Naive B cell (primary cell): ENCODE data around the gene SORL1. TPM values are rescaled to one million over a fixed set of nuclear protein-coding genes. Genes with fewer than 3 reads are reported as not detected.

Experiments
- ATAC-seq, 2 donors: fragments of 150-1000 bp; cut with Tn5 transposase; 2 replicates each; pipeline ENCODE4 v1.10.0; 2021; ENCODE audit warnings: low read depth in 2 of 2, mild to moderate bottlenecking in 2 of 2, moderate library complexity in 2 of 2
- DNase-seq: peaks from one replicate; pipeline ENCODE4 v3.0.0; 2022
- H3K27ac Mint-ChIP-seq, 6 donors: one replicate each; pipeline ENCODE4 v1.8.0; 2020 to 2022; ENCODE audit warnings: mild to moderate bottlenecking in 6 of 6, mixed read lengths in 6 of 6, moderate library complexity in 5 of 6, inconsistent platforms in 2 of 6
- H3K27me3 Mint-ChIP-seq, 3 donors: one replicate each; pipeline ENCODE4 v1.8.0; 2021 to 2022; ENCODE audit warnings: mixed read lengths in 3 of 3, mild to moderate bottlenecking in 1 of 3
- H3K36me3 Mint-ChIP-seq, 2 donors: one replicate each; pipeline ENCODE4 v1.8.0; 2020 to 2022; ENCODE audit warnings: mixed read lengths in 2 of 2, inconsistent platforms in 1 of 2, mild to moderate bottlenecking in 1 of 2
- H3K4me1 Mint-ChIP-seq, 3 donors: one replicate each; pipeline ENCODE4 v1.8.0; 2020 to 2022; ENCODE audit warnings: mixed read lengths in 3 of 3, inconsistent platforms in 1 of 3, mild to moderate bottlenecking in 1 of 3, moderate library complexity in 1 of 3
- H3K4me3 Mint-ChIP-seq, 8 donors: one replicate each; pipeline ENCODE4 v1.8.0; 2020 to 2022; ENCODE audit warnings: mild to moderate bottlenecking in 8 of 8, mixed read lengths in 8 of 8, moderate library complexity in 8 of 8, inconsistent platforms in 2 of 8
- H3K9me3 Mint-ChIP-seq, 7 donors: one replicate each; pipeline ENCODE4 v1.8.0; 2020 to 2022; ENCODE audit warnings: mixed read lengths in 7 of 7, mild to moderate bottlenecking in 5 of 7, inconsistent platforms in 2 of 7, moderate library complexity in 1 of 7
- polyA plus RNA-seq, 6 donors: library from polyadenylated mRNA; unstranded; fragments of 300-500 nt; fragmentation: Illumina TruSeq; gene quantifications; one replicate each; pipeline ENCODE4 v1.2.3, GENCODE V29; 2021; ENCODE audit warnings: low read depth in 6 of 6

The SORL1 gene
- polyA plus RNA-seq, 6 donors from 2014 or later, result 61.7 to 102 (median 83.8) TPM

DNA sequence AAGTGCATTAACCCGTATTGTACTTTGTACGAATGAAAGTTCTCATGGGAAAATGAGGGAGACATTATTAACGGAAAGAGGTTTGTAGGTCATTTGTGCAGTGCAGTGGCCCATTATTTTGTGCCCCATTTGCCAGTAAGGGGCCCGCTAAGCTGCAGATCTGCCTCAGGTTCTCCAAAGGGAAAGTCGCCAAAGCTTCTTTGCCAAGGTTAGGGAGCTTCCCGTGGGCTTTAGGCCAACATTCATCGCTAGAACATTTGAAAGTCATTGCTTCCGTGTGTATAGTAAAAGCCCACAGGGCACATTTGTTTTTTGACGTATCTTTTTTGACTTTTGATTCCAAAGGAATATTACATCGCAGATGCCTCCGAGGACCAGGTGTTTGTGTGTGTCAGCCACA, 61.7 kb downstream of the SORL1 start:
- DNase-seq, result no peak
- peaks cover 37 to 60% of the 10 kb centered on the region in 2 donors for H3K36me3 Mint-ChIP-seq
- H3K9me3 Mint-ChIP-seq, result no peaks in the 10 kb centered on the region
- peaks cover 37 to 54% (median 46%) of the 10 kb centered on the region in 3 donors for H3K4me1 Mint-ChIP-seq
- H3K27me3 Mint-ChIP-seq, result no peaks in the 10 kb centered on the region
- no peak overlapping the region for H3K27ac Mint-ChIP-seq
- ATAC-seq, result no peak
- peak overlapping the region in 1 of 8 donors; percentile 9 for H3K4me3 Mint-ChIP-seq

DNA sequence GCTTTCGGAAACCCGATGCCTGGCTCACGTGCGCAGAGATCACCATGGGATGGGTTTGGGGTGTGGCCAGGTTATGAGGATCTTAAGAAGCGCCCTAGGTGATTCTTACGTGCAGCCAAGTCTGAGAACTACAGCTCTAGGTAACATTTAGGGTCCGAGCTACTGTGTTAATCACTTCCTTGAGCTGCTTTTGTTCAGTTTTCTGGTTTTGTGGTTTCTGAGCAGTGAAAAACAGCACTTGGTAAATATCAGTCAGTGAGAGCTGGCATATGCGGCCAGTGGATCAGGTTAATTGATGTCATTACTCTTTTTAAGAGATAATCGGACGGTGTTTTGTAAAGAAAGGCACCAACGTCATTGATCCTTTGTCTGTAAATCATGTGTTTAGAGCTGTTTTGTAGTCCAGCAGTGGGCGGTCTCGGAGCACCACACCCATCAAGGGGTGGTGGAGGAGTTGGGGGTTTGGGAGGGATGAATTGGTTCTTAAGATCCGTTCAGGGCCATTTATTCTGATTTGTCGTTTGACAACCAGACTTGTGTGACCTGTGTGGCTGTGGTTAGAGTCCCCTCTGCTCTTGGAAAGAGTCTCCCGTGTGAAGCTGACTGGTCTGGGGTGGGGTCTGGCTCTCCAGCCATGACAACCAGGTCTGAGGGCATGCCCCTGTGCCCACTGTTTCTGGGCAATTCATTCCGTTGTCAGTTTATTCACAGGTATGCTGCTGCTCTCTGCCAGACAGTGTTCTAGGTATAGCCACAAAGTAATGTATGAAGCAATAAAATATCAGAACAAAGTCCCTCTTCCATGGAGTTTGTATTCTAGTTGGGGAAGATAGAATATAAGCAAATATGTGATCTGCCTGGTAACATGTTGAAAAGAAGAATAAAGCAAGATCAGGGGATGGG, 62.6 kb downstream of the SORL1 start:
- H3K27ac Mint-ChIP-seq, result peak overlapping the region in 2 of 6 donors; percentile 42 to 48
- peak overlapping the region in 2 of 8 donors; percentile 17 to 34 for H3K4me3 Mint-ChIP-seq
- H3K27me3 Mint-ChIP-seq, result no peaks in the 10 kb centered on the region
- no peak for DNase-seq
- H3K4me1 Mint-ChIP-seq, result peaks cover 37 to 54% (median 48%) of the 10 kb centered on the region in 3 donors
- H3K9me3 Mint-ChIP-seq, result no peaks in the 10 kb centered on the region
- H3K36me3 Mint-ChIP-seq, result peaks cover 37 to 55% of the 10 kb centered on the region in 2 donors
- no peak for ATAC-seq

DNA sequence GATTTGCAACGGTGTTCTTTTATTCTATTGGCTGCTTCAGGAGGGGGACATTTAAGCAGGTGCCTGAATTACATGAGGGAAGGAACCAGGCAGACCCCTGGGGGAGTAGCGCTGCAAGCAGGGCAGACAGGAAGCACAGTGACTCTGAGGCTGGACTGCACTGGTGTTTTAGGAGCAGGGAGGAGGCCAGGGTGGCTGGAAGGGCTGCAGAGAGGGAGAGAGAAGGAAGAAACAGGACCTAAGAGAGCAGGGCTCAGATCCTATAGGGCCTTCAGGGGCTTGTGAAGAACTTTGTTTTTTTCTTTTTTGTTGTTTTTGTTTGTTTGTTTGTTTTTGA, 63.2 kb downstream of the SORL1 start:
- no peak for ATAC-seq
- Mint-ChIP-seq H3K9me3 (no peaks in the 10 kb centered on the region), H3K27ac (peak overlapping the region in 2 of 6 donors; percentile 42 to 48), H3K36me3 (peaks cover 40 to 55% of the 10 kb centered on the region in 2 donors), H3K4me3 (no peak overlapping the region), H3K27me3 (no peaks in the 10 kb centered on the region), H3K4me1 (peaks cover 40 to 56% (median 51%) of the 10 kb centered on the region in 3 donors)
- DNase-seq, result no peak

- peaks cover 39 to 46% of the 10 kb centered on the region in 2 donors for H3K36me3 Mint-ChIP-seq
- no peaks in the 10 kb centered on the region for H3K27me3 Mint-ChIP-seq
- peaks cover 37 to 53% (median 52%) of the 10 kb centered on the region in 3 donors for H3K4me1 Mint-ChIP-seq
- ATAC-seq, result no peak
- DNase-seq, result no peak
- H3K27ac Mint-ChIP-seq, result peak overlapping the region in 3 of 6 donors; percentile 43 to 84 (median 76)
- peak overlapping the region in 1 of 8 donors; percentile 31 for H3K4me3 Mint-ChIP-seq
- no peaks in the 10 kb centered on the region for H3K9me3 Mint-ChIP-seq
Observed at GRCh38 chr11:121517996-121518395, 65.9 kb downstream of the SORL1 start.

GRCh38 chr11:121520243-121521144, 68.4 kb downstream of the SORL1 start:
- H3K4me3 Mint-ChIP-seq, result peak overlapping the region in 4 of 8 donors; percentile 1 to 36 (median 24)
- peaks cover 35 to 36% of the 10 kb centered on the region in 2 donors for H3K36me3 Mint-ChIP-seq
- peaks cover 30 to 52% (median 47%) of the 10 kb centered on the region in 3 donors for H3K4me1 Mint-ChIP-seq

DNA sequence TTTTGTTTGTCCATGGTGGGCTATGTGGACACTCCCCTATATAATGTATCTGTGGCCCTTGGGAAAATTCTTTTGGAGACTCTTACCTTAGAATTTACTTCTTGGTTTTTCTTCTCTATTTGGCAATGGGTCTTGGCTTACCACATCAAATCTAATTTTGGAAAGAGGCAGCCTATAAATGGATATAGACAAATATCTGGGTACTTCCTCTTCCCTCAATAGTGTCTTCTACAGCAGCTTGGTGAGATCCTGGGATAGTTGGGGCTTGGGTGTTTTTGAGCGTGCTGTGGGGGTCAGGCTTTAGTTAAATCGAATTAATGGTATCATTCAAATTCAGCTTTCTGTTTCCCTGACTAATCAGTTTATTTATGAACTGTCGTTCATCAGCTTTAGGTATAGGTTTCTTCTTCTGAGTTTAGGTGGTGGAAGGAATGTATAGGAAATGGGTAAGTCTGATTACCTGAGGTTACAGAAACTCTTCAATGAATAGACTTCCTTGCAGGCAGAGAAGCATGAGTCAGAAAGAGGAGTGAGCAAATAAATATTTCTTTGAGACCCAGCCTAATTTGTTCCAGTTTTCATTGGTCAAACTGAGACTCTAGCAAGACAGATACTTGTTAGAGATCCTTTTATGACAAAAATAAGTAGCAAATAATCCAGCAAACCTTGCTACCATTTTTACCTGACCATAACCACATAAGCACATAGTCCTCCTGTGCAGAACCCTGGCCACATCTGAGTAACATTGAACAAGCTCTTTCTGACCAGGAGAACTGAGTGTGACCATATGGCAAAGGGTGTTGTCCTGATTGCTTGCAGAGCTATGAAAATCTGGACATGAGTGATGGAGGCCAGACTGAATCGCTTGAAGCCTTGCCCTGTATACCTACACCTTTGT, 69.3 kb downstream of the SORL1 start:
- peak overlapping the region in 5 of 6 donors; percentile 17 to 95 (median 36) for H3K27ac Mint-ChIP-seq
- no peak for ATAC-seq
- H3K4me1 Mint-ChIP-seq, result peaks cover 30 to 50% (median 41%) of the 10 kb centered on the region in 3 donors
- no peaks in the 10 kb centered on the region for H3K27me3 Mint-ChIP-seq
- DNase-seq, result no peak
- H3K4me3 Mint-ChIP-seq, result peak overlapping the region in 4 of 8 donors; percentile 6 to 78 (median 41)
- peaks cover 27 to 41% of the 10 kb centered on the region in 2 donors for H3K36me3 Mint-ChIP-seq
- peaks cover 0 to 14% (median 3%) of the 10 kb centered on the region in 7 donors for H3K9me3 Mint-ChIP-seq

More at GRCh38 chr11:121520243-121521144, 68.4 kb downstream of the SORL1 start:
- DNase-seq, result no peak
- ATAC-seq, result no peak
- Mint-ChIP-seq H3K27me3 (no peaks in the 10 kb centered on the region), H3K27ac (peak overlapping the region in 3 of 6 donors; percentile 16 to 83 (median 56)), H3K9me3 (peaks cover 0 to 12% (median 1%) of the 10 kb centered on the region in 7 donors)

- Mint-ChIP-seq H3K27ac (peak overlapping the region in 2 of 6 donors; percentile 42 to 95), H3K9me3 (peaks cover 0 to 14% (median 3%) of the 10 kb centered on the region in 7 donors), H3K27me3 (no peaks in the 10 kb centered on the region), H3K4me3 (no peak overlapping the region), H3K36me3 (peaks cover 28 to 39% of the 10 kb centered on the region in 2 donors), H3K4me1 (peaks cover 34 to 50% (median 40%) of the 10 kb centered on the region in 3 donors)
- DNase-seq, result no peak
- ATAC-seq, result no peak
Observed at GRCh38 chr11:121522043-121522941, 70.2 kb downstream of the SORL1 start.

DNA sequence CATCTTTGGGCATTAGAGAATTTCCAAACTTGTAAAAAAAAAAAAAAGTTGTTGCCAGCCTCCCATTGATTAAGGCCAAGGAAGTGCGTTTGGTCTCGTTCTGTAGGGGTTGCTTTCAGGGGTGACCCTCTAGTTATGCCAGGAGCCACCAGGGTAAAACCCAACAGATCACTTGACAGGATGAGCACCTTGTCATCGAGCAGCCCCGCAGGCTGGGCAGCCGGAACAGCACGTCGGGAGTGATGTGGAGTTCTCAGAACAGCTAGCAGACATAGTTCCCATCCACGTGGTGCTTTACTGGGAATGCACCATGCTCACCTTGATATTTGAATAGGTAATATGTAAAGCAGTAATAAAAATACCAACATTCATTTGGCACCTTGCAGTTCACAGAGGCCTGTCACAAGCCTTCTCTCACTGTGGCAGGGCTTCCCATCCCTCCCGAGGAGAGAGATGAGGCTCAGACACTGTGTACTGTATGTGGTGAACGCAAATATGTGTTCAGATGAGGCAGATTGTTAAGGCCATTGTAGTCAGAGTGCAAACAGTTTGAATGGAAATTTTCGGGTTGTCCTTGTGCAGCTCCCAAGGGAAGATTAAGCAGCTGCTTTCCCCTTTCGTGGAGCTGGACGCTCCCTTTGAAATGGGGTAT, 71.6 kb downstream of the SORL1 start:
- peak overlapping the region in 3 of 6 donors; percentile 20 to 81 (median 53) for H3K27ac Mint-ChIP-seq
- H3K4me1 Mint-ChIP-seq, result peaks cover 22 to 44% (median 26%) of the 10 kb centered on the region in 3 donors

GRCh38 chr11:121524233-121524631, 72.1 kb downstream of the SORL1 start:
- peak overlapping the region in 3 of 6 donors; percentile 8 to 91 (median 53) for H3K27ac Mint-ChIP-seq
- H3K4me1 Mint-ChIP-seq, result peaks cover 22 to 44% (median 26%) of the 10 kb centered on the region in 3 donors
- peak overlapping the region in 2 of 8 donors; percentile 2 to 47 for H3K4me3 Mint-ChIP-seq
- peaks cover 17 to 45% of the 10 kb centered on the region in 2 donors for H3K36me3 Mint-ChIP-seq
- no peaks in the 10 kb centered on the region for H3K27me3 Mint-ChIP-seq
- ATAC-seq, result no peak
- DNase-seq, result no peak
- peaks cover 0 to 20% (median 7%) of the 10 kb centered on the region in 7 donors for H3K9me3 Mint-ChIP-seq

More for the DNA sequence above, 71.6 kb downstream of the SORL1 start:
- no peak for DNase-seq
- Mint-ChIP-seq H3K4me3 (peak overlapping the region in 1 of 8 donors; percentile 2), H3K36me3 (peaks cover 17 to 43% of the 10 kb centered on the region in 2 donors), H3K9me3 (peaks cover 0 to 18% (median 7%) of the 10 kb centered on the region in 7 donors), H3K27me3 (no peaks in the 10 kb centered on the region)
- no peak for ATAC-seq

DNA sequence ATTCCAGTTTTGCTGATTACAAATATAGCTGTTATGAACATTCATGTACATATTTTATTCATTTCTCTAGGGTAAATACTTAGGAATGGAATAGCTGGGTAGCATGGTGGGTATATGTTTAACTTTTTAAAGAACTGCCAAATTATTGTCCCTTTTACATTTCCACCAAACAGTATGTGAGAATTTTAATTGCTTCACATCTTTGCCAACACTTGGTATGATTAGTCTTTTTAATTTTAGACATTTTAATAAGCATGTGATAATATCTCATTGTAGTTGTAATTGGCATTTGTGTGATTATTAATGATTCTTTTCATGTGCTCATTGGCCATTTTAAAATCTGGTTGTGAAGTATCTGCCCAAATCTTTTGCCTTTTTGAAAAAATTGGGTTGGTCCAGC, 73.3 kb downstream of the SORL1 start:
- Mint-ChIP-seq H3K36me3 (peaks cover 27 to 51% of the 10 kb centered on the region in 2 donors), H3K9me3 (peaks cover 5 to 28% (median 12%) of the 10 kb centered on the region in 7 donors), H3K4me1 (peaks cover 18 to 36% (median 21%) of the 10 kb centered on the region in 3 donors), H3K27me3 (no peaks in the 10 kb centered on the region), H3K27ac (peak overlapping the region in 1 of 6 donors; percentile 57), H3K4me3 (no peak overlapping the region)
- DNase-seq (no peak), ATAC-seq (no peak)

DNA sequence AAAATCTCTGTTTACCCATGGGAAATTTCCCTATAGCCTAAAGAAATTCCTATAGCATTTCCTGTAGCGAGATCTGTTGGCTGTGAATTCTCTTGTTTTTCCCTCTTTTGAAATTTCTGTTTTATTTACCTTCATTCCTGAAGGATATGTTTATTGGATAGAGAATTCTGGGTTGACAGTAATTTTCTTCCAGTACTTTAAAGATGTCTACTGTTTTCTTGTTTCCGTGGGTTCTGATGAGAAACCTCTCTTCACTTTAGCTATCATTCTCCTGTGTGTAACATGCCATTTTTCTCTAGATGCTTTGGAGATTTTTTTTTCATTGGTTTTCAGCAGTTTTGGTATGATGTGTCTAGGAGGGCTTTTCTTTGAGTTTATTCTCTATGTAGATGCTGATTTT, 78.1 kb downstream of the SORL1 start:
- ATAC-seq (no peak), DNase-seq (no peak)
- H3K4me3 Mint-ChIP-seq, result no peak overlapping the region

More for the DNA sequence above, 78.1 kb downstream of the SORL1 start:
- peaks cover 36 to 61% of the 10 kb centered on the region in 2 donors for H3K36me3 Mint-ChIP-seq
- peak overlapping the region in 2 of 6 donors; percentile 25 to 27 for H3K27ac Mint-ChIP-seq
- H3K9me3 Mint-ChIP-seq, result peaks cover 5 to 30% (median 17%) of the 10 kb centered on the region in 7 donors
- no peaks in the 10 kb centered on the region for H3K27me3 Mint-ChIP-seq
- peaks cover 2 to 11% (median 6%) of the 10 kb centered on the region in 3 donors for H3K4me1 Mint-ChIP-seq
